ENCODE measurements around the gene BPIFB2.

The BPIFB2 gene

GRCh38 chr20:33022694-33023438 lies 15.4 kb downstream of the BPIFB2 start:
- no peak for DNase-seq

- no peak for DNase-seq
These were observed 16.1 kb downstream of the BPIFB2 start for GRCh38 chr20:33023439-33024242.

- DNase-seq: no peak
These were observed 16.7 kb downstream of the BPIFB2 start for GRCh38 chr20:33024243-33024560.

GRCh38 chr20:33024609-33025317 lies 17.3 kb downstream of the BPIFB2 start:
- DNase-seq: no peak

- no peak for DNase-seq
These were observed 17.9 kb downstream of the BPIFB2 start for GRCh38 chr20:33025318-33025876.

GRCh38 chr20:33026072-33026778 lies 18.7 kb downstream of the BPIFB2 start:
- DNase-seq: no peak

GRCh38 chr20:33026779-33027759 lies 19.6 kb downstream of the BPIFB2 start:
- no peak for DNase-seq

- DNase-seq: no peak
These were observed 20.6 kb downstream of the BPIFB2 start for GRCh38 chr20:33027769-33028751.

- no peak for DNase-seq
These were observed 21.4 kb downstream of the BPIFB2 start for GRCh38 chr20:33028875-33029274.

GRCh38 chr20:33030076-33030475 lies 22.6 kb downstream of the BPIFB2 start:
- DNase-seq: no peak

GRCh38 chr20:33030569-33030968 lies 23.1 kb downstream of the BPIFB2 start:
- no peak for DNase-seq

GRCh38 chr20:33031531-33031930 lies 24.0 kb downstream of the BPIFB2 start, which contains the start of gene BPIFB6:
BPIFB6 (plus strand) TSS chr20:33031648; CDS start chr20:33031648, 0 bp downstream.
- no peak for DNase-seq

- DNase-seq: no peak
These were observed 25.1 kb downstream of the BPIFB2 start for GRCh38 chr20:33032555-33032954.

- no peak for DNase-seq
These were observed 25.9 kb downstream of the BPIFB2 start for GRCh38 chr20:33033381-33033780.

- DNase-seq: no peak
These were observed 26.6 kb downstream of the BPIFB2 start for GRCh38 chr20:33034115-33034514.

GRCh38 chr20:33034901-33035492 lies 27.5 kb downstream of the BPIFB2 start:
- no peak for DNase-seq

- no peak for DNase-seq
These were observed 30.0 kb downstream of the BPIFB2 start for GRCh38 chr20:33037456-33037855.

GRCh38 chr20:33038243-33038642 lies 30.7 kb downstream of the BPIFB2 start:
- DNase-seq: no peak

- DNase-seq: no peak
These were observed 34.9 kb downstream of the BPIFB2 start for GRCh38 chr20:33042430-33042829.
